GM21367 (cell line): ENCODE results near the gene TSPAN9.

ENCODE experiments used
- ATAC-seq: cut with Tn5 transposase; IDR thresholded peaks from one replicate; pipeline ENCODE4 v1.9.1; 2021; ENCODE audit not compliant: unreplicated experiment

Gene TSPAN9

DNA sequence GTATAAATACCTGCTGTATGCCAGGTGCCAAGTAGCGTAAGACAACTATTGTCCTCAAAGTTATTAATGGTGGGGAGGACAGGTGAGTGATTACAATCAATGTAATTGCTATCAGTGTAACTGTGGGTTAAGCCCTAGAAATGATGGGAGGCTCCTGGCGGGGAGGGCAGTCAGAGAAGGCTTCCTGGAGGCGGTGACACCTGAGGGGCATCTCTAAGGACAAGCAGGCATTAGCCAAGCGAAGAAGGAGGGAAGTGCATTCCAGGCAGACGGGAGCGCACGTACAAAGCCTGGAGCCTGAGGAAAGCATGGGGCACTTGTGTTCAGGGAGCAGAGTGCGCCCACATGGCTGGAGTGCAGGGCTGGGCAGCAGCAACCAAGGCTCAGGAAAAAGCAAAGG, 230.9 kb downstream of the TSPAN9 start:
- no peak for ATAC-seq

DNA sequence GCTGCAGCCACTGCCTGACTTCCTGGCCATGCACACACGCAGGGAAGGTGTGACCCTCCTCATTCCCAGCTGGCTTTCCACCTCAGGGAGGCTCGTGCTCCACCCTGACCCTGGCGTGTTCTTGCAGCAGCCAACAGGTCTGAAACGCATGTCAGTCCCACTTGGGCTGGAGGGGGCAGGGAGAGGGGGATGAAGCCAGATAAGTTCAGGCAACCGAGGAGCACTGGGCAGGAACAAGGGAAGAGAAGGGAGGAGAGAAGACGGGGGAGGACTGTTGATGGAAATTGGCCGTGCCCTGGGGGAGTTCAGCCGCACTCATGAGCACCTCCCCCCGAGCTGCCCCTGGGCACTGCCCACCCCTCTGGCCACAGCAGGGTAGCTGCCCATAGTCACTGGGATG, 231.4 kb downstream of the TSPAN9 start:
- no peak for ATAC-seq

DNA sequence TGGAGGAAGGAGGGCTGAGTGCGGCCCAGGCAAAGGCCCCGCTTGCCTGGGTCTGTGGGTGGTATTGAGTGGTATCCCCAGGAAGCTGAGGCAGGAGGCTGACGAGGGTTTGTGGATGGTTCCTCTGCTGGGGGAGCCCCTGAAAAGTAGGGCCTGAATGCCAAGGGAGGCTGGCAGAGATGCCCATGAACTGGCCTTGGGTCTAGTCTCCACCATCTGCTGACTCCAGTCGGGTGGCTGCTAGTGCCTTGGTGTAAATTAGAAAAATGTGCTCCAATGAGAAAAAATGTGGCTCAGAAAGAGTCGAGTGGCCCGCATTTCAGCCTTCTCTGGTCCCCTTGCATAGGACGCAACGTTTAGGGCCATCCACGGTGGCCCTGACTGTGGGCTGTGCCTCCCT, 232.6 kb downstream of the TSPAN9 start:
- ATAC-seq: no peak

DNA sequence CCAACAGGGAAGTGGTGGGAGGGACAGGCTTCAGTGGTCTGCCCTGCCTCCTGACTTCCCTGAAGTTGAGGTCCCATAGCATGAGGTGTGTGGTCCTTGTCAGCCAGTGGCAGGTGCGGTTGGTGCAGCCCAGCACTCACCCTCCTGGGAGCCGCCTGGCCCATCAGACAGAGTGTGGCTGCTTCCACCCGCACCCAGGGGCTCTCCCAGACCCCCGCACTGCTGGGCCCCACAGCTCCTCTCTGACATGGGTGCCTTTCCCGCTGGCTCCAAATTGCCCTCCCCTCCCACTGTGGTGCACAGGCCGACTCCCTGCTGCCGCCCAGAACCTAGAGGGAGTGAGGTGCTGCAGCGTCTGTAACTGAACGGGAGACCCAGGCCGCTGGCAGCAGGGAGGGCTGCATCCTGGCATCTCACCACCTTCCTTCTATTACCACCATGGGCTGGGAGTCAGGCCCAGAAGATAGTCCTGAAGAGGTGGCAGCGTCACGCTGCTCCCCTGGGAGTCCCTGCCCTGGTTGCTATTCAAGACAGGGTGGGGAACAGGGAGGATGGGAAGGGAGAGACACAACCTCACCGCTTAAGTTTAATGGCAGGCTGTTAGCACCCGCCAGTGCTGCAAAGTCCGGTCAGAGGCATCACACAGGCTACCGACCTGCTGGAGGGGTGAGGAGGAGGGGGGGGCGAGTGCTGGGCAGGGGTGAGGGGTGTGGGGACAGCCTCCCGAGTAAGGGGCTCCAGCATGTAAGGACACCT, 233.3 kb downstream of the TSPAN9 start:
- no peak for ATAC-seq

DNA sequence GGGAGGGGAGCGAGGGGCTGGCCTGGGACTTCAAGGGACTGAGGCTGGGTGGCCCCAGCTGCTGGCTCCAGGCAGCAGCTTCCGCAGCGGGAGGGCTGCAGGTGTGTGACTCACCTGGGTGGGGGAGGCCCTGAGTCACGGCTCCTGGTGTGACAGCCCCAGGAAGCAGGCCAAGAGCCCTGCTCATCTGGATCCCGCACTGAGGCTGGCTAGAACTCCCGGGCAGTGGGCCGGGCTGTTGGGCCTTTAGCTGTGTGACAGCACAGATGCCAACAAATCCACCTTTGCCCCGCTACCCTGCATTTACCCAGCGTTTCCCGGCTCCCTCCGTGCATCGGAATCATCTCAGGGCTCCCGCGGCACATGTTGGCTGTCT, 233.8 kb downstream of the TSPAN9 start:
- ATAC-seq: no peak

DNA sequence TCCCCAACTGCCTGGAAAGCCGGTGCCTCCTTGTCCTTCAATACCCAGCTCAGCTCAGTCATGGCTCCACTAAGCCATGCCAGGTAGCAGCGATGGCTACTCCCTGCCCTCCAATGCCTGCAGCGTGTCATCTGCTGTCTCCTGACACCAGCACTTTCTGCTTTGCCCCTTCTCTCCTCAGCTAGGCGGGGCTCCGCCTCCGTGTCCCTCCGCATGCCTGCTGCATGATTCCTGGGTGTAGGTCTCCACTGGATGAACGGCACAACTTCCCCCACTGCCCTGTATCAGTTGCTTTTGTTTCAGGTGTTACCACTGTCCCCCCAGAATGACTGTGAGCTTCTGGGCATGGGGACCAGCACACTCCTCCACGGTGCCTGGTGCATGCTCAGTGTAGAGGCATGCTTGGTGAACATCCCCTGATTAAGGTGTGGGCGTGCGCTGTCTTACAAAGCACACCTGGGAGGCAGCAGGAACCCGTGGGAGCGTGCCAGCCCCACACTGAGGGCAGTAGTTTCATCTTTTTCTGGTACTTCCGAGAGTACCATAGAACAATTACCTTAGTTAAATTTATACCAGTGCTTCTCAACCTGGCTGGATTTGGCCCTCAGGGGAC, 234.4 kb downstream of the TSPAN9 start:
- ATAC-seq: no peak

DNA sequence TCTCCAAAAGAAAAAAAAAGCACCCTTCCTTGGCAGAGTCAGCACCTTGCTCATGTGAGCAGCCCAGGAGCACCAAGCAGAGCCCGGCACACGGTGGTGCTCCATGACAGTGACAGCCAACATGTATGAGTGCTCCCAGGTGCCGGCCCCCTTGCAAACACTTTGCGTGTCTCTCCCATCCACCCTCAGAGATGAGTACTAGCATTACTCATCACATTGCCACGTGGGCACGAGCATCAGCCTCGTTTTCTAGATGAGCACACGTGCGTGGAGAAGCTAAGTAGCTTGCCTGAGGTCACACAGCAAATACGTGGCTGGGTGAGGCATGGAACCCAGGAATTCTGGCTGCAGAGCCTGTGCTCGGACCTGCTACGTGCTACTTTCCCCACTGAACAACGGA, 235.9 kb downstream of the TSPAN9 start:
- no peak for ATAC-seq

DNA sequence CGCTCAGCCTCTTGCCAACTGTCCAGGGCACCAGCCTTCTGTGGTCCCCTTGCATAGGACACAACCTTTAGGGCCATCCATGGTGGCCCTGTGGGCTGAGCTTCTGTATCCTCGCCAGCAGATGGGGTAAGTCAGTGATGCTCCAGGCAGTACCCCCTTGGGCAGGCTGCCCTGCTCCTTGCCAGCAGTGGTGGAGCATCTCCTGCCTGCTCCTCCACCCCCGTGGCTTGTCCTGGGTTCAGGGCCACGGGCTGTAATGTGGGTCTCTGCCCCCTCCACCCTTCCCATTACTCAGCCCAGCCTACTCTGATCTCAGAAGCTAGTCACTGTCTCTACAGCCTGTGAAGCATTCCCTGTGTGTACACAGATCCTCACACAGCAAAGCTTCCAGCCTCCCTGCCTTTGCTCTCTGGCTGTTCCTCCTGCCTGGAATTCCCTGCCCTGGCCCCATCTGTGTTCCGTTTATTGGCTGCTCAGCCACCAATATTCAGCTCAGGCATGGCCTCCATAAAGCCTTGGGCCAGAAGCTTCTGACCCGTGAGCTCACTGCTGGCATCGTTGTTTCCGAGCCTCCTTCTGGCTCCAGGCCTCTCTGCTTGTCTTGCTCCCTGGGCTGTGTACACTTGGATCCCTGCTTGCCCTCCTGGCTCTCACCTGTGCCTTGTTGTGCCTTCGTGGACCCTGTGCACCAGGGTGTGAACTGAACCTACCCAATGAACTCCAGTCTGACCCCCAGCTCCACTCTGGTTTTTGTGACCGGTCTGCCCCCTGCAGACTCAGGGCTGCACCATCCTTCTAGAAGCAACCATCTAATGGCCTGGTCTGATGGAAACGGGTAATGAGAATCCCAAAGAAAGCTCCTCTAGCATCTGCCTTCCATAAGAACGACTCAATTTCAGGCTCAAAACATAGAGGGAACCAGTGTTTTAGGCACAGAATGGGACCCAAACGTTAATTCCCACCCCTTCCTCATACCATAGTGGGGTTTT, 236.8 kb downstream of the TSPAN9 start:
- no peak for ATAC-seq

DNA sequence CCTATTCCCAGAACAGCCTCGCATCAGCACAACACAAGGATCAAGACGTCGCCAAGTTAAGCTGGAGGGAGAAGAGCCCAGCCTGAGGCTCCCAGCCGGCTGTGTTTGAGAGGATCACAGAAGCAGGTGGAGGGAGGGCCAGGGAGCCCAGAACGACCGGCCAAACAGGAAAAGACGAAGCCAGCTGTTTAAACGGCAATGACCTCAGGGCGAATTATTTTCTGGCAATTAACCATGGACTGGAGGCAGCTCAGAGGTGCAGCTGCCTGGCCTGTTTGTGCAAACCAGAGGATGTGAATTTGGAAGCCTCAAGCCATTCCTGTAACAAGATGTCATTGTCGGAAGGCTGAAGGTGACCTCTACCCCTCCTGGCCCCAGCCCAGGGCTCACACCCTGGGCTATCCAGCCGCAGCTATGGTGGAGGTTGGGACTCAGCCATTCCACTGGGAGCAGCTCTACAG, 238.1 kb downstream of the TSPAN9 start:
- ATAC-seq: no peak

DNA sequence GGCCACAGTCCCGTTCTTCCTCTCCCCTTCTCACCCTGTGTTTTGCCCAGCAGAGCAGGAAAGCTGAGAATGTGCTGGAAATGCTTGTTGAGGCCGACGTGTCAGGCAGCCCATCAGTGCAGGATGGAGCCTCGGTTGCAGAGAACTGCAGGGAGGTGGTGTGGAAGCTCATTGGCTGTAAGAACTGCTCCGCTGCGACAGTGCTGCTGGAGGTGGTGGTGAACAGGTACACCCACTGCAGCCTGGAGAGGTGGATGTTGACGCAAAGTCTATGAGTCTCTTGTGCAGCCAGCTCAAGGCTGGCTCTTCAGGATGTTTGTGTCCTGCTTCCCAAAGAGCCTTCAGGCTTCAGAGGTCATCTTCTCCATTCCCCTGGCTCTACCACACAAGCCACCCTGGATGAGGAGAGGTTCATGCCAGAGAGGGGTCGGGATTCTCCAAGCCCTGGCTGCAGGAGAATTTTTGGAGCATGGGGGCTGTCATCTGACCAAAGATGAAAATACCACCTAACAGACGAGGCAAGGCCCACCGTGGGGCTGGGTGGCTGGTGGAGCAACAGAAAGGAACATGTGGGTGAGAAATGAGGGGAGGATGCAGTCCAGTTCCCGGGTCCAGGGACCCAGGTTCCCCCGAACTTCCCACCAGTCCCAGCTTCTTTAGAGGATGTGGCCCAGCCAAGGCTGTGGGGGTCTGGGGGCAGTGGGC, 239.7 kb downstream of the TSPAN9 start:
- no peak for ATAC-seq

DNA sequence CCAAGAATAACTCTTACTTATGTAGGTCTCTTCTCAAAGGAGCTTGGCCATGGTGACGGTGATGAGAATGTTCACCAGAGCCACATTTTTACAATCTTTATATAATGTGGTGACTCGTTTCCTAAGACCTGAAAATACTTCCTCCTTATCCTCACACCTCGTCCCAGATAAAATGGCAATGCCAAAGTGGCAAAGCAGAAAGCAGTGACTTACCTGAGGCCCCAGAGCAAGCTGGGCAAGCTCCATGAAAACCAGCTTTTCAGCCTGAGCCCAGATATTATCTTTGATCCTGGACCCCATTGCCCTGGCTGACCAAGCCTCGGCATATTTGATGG, 240.3 kb downstream of the TSPAN9 start:
- no peak for ATAC-seq

DNA sequence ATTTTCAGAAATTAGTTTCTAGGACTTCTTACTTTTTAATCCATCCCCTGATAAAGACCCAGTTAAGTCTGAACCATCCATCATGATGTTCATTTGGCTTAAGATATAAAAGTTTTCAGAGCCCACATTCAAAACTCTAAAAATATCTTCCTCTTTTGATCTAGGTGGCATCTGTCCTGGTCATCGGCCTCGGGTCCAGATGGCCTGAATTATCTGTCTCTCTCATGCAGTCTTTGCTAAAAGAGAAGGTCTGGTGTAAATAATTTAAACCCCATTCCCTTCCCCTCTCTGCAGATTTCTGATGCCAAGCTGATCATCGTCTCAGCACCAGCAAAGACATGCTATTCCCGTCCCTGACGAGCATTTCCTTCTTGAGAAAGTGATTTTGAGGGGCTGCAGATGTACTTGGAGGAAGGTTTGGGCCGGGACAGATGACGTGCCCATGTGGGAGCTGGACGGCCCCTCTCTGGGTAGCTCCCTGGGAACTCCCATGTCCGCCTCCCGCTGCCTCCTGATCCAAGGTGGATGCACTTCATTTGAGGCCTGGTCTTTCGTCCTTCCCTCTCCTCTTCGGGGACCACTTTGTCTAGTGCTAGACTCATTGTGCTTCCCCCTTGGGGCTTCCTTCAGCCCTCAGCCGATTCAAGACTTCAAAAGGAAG, 240.8 kb downstream of the TSPAN9 start:
- ATAC-seq: no peak

DNA sequence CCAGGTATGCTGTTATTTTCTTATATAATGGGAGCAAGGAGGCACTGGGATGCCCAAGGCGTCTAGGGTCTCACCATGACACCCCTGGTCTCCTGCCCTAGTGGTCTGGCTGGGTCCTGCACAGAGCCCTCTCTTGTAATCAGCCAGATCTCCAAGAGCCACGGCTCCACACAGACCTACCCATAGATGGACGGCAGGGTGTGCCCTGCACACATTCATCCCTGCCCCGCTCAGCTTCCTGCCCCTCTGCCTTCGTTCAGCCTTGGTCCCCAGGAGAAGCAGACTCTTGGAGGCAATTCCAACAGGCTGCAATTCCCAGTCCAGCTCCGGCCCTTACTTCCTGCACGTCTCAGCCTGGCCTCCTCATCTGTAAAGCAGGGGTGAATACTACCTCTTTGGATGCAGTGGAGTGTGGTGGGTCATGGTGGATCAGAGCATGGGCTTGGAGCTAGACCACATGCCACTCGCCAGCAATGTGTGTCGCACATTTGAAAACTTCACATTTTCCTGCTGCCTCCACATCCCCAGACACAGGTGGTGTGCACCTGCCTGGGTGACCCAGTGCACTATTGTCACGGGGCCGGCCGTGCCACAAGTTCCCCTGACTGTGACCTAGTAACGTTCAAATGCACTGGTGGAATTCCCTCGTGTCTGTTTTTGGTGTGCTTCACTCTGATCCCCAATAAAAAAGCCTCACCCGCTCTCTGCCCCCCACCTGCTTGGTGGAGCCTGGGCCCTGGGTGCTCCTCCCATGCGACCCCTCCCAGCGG, 242.7 kb downstream of the TSPAN9 start:
- ATAC-seq: no peak

DNA sequence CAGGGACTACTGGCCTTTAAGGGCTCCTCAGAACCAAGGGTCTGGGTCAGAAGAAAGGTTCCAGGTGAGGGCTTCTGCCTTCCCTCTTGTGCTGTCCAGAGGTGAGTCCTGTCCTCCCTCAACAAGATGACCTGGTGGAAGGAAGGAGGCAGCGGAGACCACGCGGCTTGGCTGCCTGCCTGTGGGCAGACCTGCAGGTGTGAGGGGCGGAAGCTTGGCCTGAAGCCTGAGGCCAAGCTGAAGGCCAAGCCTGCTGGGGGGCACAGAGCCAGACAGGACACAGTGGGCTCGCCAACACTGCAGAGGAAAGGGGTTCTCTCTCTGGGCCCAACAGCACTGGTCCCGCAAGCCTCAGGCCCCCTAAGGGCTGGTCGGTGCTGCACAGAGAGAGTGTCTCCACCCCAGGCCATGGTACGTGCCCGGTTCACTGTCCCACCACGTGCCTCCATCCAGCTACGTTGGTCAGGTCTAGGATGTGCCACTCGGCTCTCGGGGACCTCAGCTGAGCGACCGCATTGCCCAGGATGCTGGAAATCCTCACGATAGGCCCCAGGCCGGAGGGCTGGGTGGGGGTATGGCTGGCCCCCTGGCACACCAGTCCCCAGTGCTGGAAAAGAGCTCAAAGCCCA, 243.8 kb downstream of the TSPAN9 start:
- no peak for ATAC-seq

DNA sequence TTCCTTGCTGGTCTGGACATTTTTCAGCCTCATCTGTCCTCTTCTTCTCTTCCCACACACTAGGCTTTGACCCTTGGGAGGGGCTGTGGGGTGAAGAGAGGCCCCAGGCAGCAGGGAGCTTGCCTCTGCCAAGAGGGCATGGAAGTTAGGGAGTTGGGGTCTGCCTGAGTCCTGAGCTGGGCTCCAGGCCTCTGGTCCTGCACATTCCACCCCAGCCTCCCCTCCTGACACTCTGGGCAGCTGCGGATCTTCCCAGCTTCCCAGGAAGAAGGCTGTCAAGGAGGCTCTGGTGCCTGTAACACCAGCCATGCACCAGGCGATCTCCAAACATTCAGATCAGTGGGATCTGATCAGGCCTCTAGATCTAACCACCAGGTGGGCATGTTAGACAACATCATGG, 244.7 kb downstream of the TSPAN9 start:
- no peak for ATAC-seq

DNA sequence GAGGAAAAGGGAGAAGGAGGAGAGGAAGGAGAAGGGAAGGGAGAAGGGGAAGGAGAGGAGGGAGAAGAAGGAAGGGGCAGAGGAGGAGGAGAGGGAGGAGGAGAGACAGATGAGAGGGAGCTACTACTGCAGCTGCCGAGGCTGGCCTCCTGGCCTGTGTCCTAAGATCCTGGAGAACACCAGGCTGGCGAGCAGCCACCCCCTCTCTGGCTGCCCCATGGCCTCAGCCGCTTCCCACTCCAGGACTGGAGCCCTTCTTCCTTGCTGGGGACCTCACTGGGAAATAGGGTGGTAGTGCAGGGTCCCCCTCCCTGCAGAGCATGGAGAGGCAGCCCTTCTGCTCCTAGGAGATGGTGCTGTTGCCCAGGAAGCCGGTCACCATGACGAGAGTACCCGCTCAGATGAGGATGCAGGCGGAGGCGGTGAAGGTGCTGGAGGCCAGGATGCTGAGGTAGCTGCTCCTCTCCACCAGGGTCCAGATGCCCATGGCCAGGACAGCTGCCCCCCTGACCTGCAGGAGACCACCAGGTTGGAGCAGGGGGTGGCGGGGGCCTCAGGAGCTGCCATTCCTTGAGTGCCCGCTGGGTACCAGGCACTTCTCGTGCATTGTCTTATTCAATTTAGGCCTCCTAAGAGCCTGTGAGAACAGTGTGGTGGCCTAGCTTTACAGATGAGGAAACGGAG, 246.0 kb downstream of the TSPAN9 start:
- ATAC-seq: no peak

DNA sequence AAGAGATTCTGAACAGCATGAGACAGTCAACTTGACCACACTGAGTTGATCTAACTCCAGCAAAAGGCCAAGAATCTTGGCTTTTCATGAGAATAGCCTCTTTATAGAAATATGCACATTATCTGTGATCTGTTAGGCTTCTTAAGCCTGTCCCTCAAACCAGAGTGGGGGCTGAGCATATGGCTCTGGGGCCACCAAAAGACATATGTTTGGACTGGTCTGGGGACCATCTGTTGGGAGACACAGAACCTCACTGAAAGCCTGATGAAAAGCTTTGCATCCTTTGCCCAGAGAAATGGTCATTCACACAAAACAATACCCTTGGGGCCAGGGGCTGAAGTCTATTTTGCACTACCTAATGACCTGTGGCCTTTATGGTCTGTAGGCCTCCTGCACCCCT, 248.6 kb downstream of the TSPAN9 start:
- no peak for ATAC-seq

DNA sequence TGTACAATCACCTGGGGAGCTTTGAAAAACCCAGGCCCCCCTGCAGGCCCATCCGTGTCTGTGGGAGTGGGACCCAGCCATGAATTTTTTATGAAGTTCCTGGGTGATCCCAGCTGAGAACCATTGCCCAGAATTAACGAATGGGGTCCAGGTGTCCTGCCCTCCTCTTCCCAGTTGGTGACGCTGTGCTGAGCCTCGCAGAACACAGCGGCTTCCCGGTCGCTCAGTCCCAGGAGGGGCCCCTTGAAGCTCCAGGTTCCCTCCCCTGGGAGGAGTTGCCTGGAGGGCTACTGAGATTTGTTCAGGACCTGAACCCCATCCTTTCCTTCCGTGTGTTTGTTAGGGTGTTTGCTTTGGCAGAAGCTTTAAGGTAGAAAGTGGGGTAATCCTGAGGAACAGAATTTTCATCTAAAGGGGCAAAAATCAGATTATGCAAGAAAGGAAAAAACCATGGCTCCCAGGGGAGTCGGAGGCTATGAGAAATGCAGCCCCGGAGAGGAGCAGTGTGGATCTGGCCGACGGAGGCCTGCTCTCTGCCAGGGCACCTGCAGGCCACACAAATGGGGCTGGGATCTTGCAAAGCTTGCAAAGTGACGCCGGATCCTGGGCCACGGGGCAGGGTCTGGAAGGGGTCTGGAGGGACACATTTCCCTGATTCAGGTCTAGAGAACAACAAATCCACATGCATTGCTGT, 249.1 kb downstream of the TSPAN9 start:
- ATAC-seq: no peak
